GM12892 (cell line): ENCODE measurements around the gene LRRTM2.

ENCODE experiments used
- POLR2AphosphoS5 ChIP-seq: IDR thresholded peaks from 2 replicates; pipeline ENCODE4 v1.6.1; 2011; ENCODE audit warnings: low read depth, low read length, control low read depth
- TAF1 ChIP-seq: IDR thresholded peaks from 2 replicates; pipeline ENCODE4 v1.6.1; 2011; ENCODE audit warnings: low read depth, mild to moderate bottlenecking, control low read depth, low read length, borderline replicate concordance

DNA sequence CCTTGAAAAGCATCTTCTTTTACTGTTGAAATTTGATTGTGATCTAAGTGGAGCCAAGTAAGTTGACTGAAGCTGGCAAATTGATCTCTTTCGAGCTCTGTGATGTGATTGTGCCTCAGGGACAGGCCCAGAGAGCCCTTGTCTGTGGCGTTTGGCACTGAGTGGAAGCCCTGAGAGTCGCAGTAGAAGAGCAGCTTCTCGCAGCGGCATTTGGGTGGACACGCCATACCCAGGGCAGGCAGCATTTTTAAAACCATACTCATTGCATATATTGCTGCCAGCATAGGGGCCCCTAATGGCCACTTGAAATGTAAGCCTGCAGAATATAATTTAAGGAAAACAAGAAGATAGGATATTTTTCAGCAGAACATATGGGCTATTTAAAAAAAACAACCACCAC lies 894 bp downstream of the LRRTM2 start:
- TF ChIP-seq POLR2AphosphoS5: no peak
- TF ChIP-seq TAF1: no peak
